ENCODE results near the gene ALDOC.
"Not testable (repeated sequence)": the region's sequence is repeated elsewhere in the genome, so short reads cannot be mapped to it uniquely, and the experiment has no call there.

The ALDOC gene

GRCh38 chr17:28578246-28579195 lies 1.8 kb upstream of the ALDOC start:
- TF ChIP-seq, protein P1, sequence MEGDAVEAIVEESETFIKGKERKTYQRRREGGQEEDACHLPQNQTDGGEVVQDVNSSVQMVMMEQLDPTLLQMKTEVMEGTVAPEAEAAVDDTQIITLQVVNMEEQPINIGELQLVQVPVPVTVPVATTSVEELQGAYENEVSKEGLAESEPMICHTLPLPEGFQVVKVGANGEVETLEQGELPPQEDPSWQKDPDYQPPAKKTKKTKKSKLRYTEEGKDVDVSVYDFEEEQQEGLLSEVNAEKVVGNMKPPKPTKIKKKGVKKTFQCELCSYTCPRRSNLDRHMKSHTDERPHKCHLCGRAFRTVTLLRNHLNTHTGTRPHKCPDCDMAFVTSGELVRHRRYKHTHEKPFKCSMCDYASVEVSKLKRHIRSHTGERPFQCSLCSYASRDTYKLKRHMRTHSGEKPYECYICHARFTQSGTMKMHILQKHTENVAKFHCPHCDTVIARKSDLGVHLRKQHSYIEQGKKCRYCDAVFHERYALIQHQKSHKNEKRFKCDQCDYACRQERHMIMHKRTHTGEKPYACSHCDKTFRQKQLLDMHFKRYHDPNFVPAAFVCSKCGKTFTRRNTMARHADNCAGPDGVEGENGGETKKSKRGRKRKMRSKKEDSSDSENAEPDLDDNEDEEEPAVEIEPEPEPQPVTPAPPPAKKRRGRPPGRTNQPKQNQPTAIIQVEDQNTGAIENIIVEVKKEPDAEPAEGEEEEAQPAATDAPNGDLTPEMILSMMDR (IDR thresholded peaks at IDR 0.05; ENCODE audit: low read depth, low read length): no peak

GRCh38 chr17:28577466-28577824 lies 750 bp upstream of the ALDOC start:
- H3K27me3 ChIP-seq (ENCODE audit: insufficient read depth, low read depth, severe bottlenecking): no peaks in the 10 kb centered on the region
- H3K4me3 ChIP-seq (ENCODE audit: low read depth, low read length): no peak overlapping the region
- H3K9me3 ChIP-seq (ENCODE audit: severe bottlenecking): no peaks in the 10 kb centered on the region
- no peak for DNase-seq
- H3K36me3 ChIP-seq: peaks cover 57% of the 10 kb centered on the region
- no peak overlapping the region for H3K27ac ChIP-seq
- TF ChIP-seq, protein P1 (IDR thresholded peaks at IDR 0.05; ENCODE audit: low read depth, low read length): no peak

More at GRCh38 chr17:28578246-28579195, 1.8 kb upstream of the ALDOC start:
- Histone ChIP-seq H3K9me3 (ENCODE audit: severe bottlenecking) (no peaks in the 10 kb centered on the region), H3K4me3 (ENCODE audit: low read depth, low read length) (no peak overlapping the region), H3K36me3 (peaks cover 68% of the 10 kb centered on the region), H3K27me3 (ENCODE audit: insufficient read depth, low read depth, severe bottlenecking) (no peaks in the 10 kb centered on the region), H3K27ac (no peak overlapping the region)
- DNase-seq: no peak

DNA sequence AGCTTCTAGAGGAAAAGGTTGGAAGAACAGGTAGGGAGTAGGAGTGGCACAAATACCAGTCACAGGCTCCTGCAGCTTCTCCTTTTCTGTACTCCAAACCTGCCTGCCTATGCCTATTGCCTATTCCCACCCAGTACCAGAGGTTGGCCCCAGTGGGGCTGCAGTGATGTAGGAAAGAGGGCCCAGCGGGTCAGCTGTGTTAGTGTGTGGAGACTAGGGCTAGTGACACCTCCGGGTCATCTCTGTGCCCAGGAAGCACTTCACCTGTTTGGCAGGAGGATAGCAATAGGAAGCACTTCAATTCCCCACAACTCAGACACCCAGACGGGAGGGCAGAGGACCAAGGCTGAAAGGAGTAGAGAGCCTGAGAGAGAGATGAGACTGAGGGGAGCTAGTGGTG lies 679 bp downstream of the ALDOC start:
- not testable (repeated sequence) for H3K27me3 ChIP-seq (ENCODE audit: insufficient read depth, low read depth, severe bottlenecking); H3K9me3 ChIP-seq (ENCODE audit: severe bottlenecking); DNase-seq; H3K27ac ChIP-seq; H3K4me3 ChIP-seq (ENCODE audit: low read depth, low read length)
- H3K36me3 ChIP-seq: peaks cover 50% of the 10 kb centered on the region

DNA sequence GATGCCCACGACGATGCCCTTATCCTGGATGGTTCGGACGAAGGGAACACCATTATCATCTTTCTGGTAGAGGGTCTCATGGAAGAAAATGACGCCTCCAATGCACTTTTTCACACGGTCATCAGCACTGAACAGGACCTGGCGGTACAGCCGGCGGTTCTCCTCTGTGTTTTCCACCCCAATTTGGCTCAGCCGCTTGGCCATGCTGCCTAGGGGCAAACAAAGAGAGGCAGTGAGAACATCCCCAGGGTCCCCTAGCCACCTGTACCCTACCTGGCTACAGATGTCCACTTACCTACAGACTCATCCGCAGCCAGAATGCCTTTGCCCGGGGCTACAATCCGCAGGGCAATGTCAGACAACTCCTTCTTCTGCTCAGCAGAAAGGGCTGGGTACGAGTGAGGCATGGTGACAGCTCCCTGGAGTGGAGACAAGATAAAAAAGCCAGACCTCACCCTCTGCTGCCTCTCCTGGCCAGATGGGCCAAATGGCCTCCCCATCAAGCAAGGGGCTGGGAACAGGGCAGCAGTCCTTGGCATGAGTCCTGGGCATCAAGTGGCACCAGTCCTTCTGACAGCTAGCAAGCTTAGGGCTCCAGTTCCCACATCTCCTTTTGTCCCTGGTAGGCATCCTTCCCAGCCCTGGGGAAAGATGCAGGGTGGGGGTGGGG lies 1.4 kb downstream of the ALDOC start:
- no peak for DNase-seq
- H3K4me3 ChIP-seq (ENCODE audit: low read depth, low read length): no peak overlapping the region
- no peaks in the 10 kb centered on the region for H3K27me3 ChIP-seq (ENCODE audit: insufficient read depth, low read depth, severe bottlenecking)
- H3K9me3 ChIP-seq (ENCODE audit: severe bottlenecking): no peaks in the 10 kb centered on the region
- H3K27ac ChIP-seq: no peak overlapping the region
- TF ChIP-seq, protein P1 (IDR thresholded peaks at IDR 0.05; ENCODE audit: low read depth, low read length): 0 out of 2 replicates have a peak, but pooled peaks have one; percentile 34
- H3K36me3 ChIP-seq: peaks cover 43% of the 10 kb centered on the region

- TF ChIP-seq, protein P1 (IDR thresholded peaks at IDR 0.05; ENCODE audit: low read depth, low read length): no peak
- DNase-seq: no peak
- H3K36me3 ChIP-seq: peaks cover 36% of the 10 kb centered on the region
- H3K9me3 ChIP-seq (ENCODE audit: severe bottlenecking): no peaks in the 10 kb centered on the region
- no peak overlapping the region for H3K4me3 ChIP-seq (ENCODE audit: low read depth, low read length)
- no peak overlapping the region for H3K27ac ChIP-seq
- H3K27me3 ChIP-seq (ENCODE audit: insufficient read depth, low read depth, severe bottlenecking): no peaks in the 10 kb centered on the region
Measured at GRCh38 chr17:28574526-28574925, 2.2 kb downstream of the ALDOC start.

DNA sequence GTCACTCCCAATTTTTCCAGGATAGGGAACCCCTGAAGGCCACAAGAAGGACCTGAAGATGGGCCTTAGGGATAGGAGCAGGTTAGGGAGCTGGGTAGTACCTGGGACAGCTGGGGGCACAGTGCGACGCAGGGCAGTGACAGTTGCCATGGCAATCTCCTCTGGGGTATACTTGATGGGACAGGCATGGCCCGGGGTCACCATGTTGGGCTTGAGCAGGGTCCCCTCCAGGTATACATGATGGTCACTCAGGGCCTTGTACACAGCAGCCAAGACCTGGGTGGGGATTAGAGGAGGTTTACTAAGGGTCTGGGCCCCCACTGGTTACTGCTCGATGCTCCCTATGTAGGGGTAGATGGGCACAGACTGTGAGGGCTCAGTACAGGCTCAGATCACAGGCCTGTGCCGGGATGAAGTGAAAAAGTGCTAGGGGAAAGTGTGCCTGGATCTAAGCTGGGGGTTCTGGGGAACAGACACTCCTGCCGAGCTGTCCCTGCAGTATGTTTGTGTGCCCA lies 2.7 kb downstream of the ALDOC start:
- no peak for DNase-seq
- no peaks in the 10 kb centered on the region for H3K9me3 ChIP-seq (ENCODE audit: severe bottlenecking)
- TF ChIP-seq, protein P1 (IDR thresholded peaks at IDR 0.05; ENCODE audit: low read depth, low read length): no peak
- H3K4me3 ChIP-seq (ENCODE audit: low read depth, low read length): no peak overlapping the region
- no peak overlapping the region for H3K27ac ChIP-seq
- H3K36me3 ChIP-seq: peaks cover 31% of the 10 kb centered on the region
- H3K27me3 ChIP-seq (ENCODE audit: insufficient read depth, low read depth, severe bottlenecking): no peaks in the 10 kb centered on the region

All from WERI-Rb-1 (cell line).